Neural cell (in vitro differentiated cells): ENCODE data around the gene FGD4. TPM values are rescaled to one million over a fixed set of nuclear protein-coding genes. Genes with fewer than 3 reads are reported as not detected.

Experiments used
- H2AFZ ChIP-seq: fragments of 200-600, 300-800 bp; sonication (generic), shearing (Covaris generic); 2 replicates; pipeline ENCODE4 v1.6.0; 2014; ENCODE audit warnings: low read depth, mild to moderate bottlenecking, antibody characterized with exemption, low read length, moderate library complexity
- H3F3A ChIP-seq: fragments of 200-600 bp; shearing (Covaris generic); 2 replicates; pipeline ENCODE4 v1.6.1; 2016; ENCODE audit warnings: mild to moderate bottlenecking, moderate library complexity, mixed read lengths, antibody characterized with exemption, low read length; ENCODE audit not compliant: insufficient read depth, poor library complexity, severe bottlenecking
- H3K27ac ChIP-seq: fragments of 200-600, 300-800 bp; sonication (generic), shearing (Covaris generic); 2 replicates; pipeline ENCODE4 v1.5.1; 2014; ENCODE audit warnings: mild to moderate bottlenecking, low read length, moderate library complexity
- H3K27me3 ChIP-seq: fragments of 300-800, 200-600 bp; sonication (generic), shearing (Covaris generic); 2 replicates; pipeline ENCODE4 v1.6.0; 2014; ENCODE audit warnings: mild to moderate bottlenecking, low read depth, low read length, moderate library complexity; ENCODE audit not compliant: insufficient read depth
- H3K36me3 ChIP-seq: fragments of 300-800, 200-600 bp; sonication (generic), shearing (Covaris generic); 2 replicates; pipeline ENCODE4 v1.5.1; 2014; ENCODE audit warnings: mild to moderate bottlenecking, antibody characterized with exemption, low read length, moderate library complexity; ENCODE audit not compliant: insufficient read depth
- H3K4me2 ChIP-seq: fragments of 300-800, 200-600 bp; sonication (generic), shearing (Covaris generic); 2 replicates; pipeline ENCODE4 v1.6.0; 2014; ENCODE audit warnings: mild to moderate bottlenecking, low read length
- H3K4me3 ChIP-seq: fragments of 300-800, 200-600 bp; sonication (generic), shearing (Covaris generic); 2 replicates; pipeline ENCODE4 v1.5.1; 2014; ENCODE audit warnings: mild to moderate bottlenecking, low read length, moderate library complexity
- H3K79me2 ChIP-seq: fragments of 200-600 bp; shearing (Covaris generic); replicated peaks from 2 replicates; pipeline ENCODE4 v1.6.0; 2014; ENCODE audit warnings: mild to moderate bottlenecking, low read length, moderate library complexity; ENCODE audit not compliant: insufficient read depth
- H3K9ac ChIP-seq: fragments of 300-800, 200-600 bp; sonication (generic), shearing (Covaris generic); 2 replicates; pipeline ENCODE4 v1.6.1; 2016; ENCODE audit warnings: mild to moderate bottlenecking, low read length, mixed read lengths
- H3K9me2 ChIP-seq: fragments of 200-600 bp; shearing (Covaris generic); 2 replicates; pipeline ENCODE4 v1.6.1; 2016; ENCODE audit warnings: mild to moderate bottlenecking, low read length, mixed read lengths; ENCODE audit not compliant: insufficient read depth
- H3K9me3 ChIP-seq: fragments of 200-600, 300-800 bp; sonication (generic), shearing (Covaris generic); 2 replicates; pipeline ENCODE4 v1.6.1; 2016; ENCODE audit warnings: mild to moderate bottlenecking, mixed run types, low read length, moderate library complexity, mixed read lengths
- H4K20me1 ChIP-seq: fragments of 200-600 bp; shearing (Covaris generic); 2 replicates; pipeline ENCODE4 v1.6.1; 2016; ENCODE audit warnings: mild to moderate bottlenecking, mixed run types; ENCODE audit not compliant: insufficient read depth
- EP300 ChIP-seq: fragments of 450-650 bp; conservative IDR thresholded peaks from 2 replicates; pipeline ENCODE4 v1.6.1; 2014; ENCODE audit warnings: antibody characterized with exemption, mild to moderate bottlenecking, moderate library complexity; ENCODE audit not compliant: poor library complexity, severe bottlenecking
- EZH2 ChIP-seq: fragments of 200-600, 300-800 bp; shearing (Covaris generic), sonication (generic); IDR thresholded peaks from 2 replicates; pipeline ENCODE4 v1.6.1; 2014; ENCODE audit warnings: antibody characterized with exemption, low read length, borderline replicate concordance, mild to moderate bottlenecking; ENCODE audit not compliant: insufficient read depth, poor library complexity, severe bottlenecking
- MXI1 ChIP-seq: fragments of 450-650 bp; conservative IDR thresholded peaks from 2 replicates; pipeline ENCODE4 v1.6.1; 2014; ENCODE audit warnings: antibody characterized with exemption, mild to moderate bottlenecking; ENCODE audit not compliant: poor library complexity, severe bottlenecking
- POLR2AphosphoS5 ChIP-seq: IDR thresholded peaks from 2 replicates; pipeline ENCODE4 v1.6.1; 2012
- RAD21 ChIP-seq: fragments of 450-650 bp; conservative IDR thresholded peaks from 2 replicates; pipeline ENCODE4 v1.6.1; 2014; ENCODE audit warnings: antibody characterized with exemption, mild to moderate bottlenecking, moderate library complexity
- REST ChIP-seq: IDR thresholded peaks from 2 replicates; pipeline ENCODE4 v1.6.1; 2012; ENCODE audit warnings: borderline replicate concordance
- SMC3 ChIP-seq: fragments of 450-650 bp; conservative IDR thresholded peaks from 2 replicates; pipeline ENCODE4 v1.6.1; 2014; ENCODE audit warnings: antibody characterized with exemption, mild to moderate bottlenecking, moderate library complexity; ENCODE audit not compliant: poor library complexity
- TAF1 ChIP-seq: IDR thresholded peaks from 2 replicates; pipeline ENCODE4 v1.6.1; 2012; ENCODE audit warnings: low read depth
- polyA plus RNA-seq: library from polyadenylated mRNA; depleted of rRNA; stranded (reverse); fragments of >200 nt; gene quantifications from 2 replicates; pipeline ENCODE4 v1.2.3, GENCODE V29; 2014
- TF ChIP-seq, protein P1 (sequence below): fragments of 450-650 bp; IDR thresholded peaks from 2 replicates; pipeline ENCODE4 v1.5.1; 2014; ENCODE audit warnings: antibody characterized with exemption, mild to moderate bottlenecking, moderate library complexity; ENCODE audit not compliant: poor library complexity, severe bottlenecking

Gene FGD4
- polyA plus RNA-seq, 1 donor from 2014 or later, result 24.4 TPM

DNA sequence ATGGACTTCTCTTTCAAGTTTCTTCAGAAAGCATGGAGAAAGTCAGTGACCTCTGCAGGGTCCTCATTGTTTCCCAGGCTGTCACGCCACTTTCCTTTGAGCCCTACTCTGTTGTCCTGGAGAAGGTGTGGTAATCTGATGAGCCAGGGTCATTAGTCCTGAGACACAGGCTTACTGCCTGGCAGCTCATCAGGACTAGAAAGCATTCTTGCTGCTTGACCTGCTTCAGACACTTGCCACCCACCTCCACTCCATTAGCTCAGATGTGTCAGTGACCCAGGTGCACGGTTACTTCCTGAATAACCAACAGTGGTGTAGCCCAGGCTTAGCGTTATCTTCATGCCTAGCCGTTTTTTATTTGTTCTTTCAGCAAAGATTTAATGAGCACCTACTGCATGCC lies 93.9 kb downstream of the FGD4 start (continued):
- no peak for TF ChIP-seq EZH2

DNA sequence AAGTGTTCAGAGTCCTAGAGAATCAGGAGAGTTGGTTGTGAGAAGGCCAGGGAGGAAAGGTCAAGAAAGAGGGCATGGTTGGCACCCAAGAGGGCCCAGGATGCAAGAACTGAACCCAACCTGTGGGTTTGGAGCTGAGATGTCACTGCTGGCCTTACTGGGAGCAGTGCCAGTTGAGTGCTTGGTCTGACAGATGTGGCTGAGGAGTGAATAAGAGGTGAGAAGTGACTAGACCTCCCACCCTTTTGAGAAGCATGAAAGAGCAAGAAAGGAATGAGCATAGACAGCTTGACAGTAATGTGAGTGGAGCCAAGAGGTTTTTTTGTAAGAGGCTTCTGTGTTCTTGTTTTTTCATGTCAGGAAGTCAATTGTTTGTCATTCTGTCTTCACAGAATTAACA lies 95.3 kb downstream of the FGD4 start:
- Histone ChIP-seq H3K27ac (no peak overlapping the region), H3F3A (no peaks in the 10 kb centered on the region), H3K79me2 (no peaks in the 10 kb centered on the region)

DNA sequence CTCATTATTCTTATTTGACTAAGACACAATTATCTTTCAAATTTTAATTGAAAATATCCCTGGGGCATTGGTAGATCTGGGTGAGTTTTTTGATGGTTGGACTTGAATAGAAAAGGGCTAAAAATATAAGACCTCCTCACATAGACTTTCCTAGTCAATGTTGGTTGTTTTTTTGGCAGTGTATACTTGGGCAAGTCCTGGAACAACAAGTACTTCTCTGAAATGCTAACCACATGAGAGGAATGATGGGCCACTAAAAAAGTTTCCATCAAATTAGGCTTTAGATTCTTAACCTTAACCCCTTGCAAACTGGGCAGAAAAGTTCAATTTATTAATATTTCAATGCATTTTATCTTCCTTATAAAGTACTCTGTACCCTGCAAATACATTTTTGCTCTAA lies 97.6 kb downstream of the FGD4 start:
- Histone ChIP-seq H3K9me2 (no peaks in the 10 kb centered on the region), H3K79me2 (no peaks in the 10 kb centered on the region), H4K20me1 (no peaks in the 10 kb centered on the region), H2AFZ (no peak overlapping the region), H3F3A (no peaks in the 10 kb centered on the region), H3K27me3 (no peaks in the 10 kb centered on the region), H3K9ac (no peak overlapping the region), H3K4me2 (no peak overlapping the region), H3K9me3 (no peaks in the 10 kb centered on the region), H3K4me3 (no peak overlapping the region), H3K27ac (no peak overlapping the region), H3K36me3 (no peaks in the 10 kb centered on the region)
- no peak for TF ChIP-seq EP300
- TF ChIP-seq TAF1, result no peak
- TF ChIP-seq POLR2AphosphoS5, result no peak
- TF ChIP-seq RAD21, result no peak
- TF ChIP-seq SMC3, result no peak
- no peak for TF ChIP-seq REST
- TF ChIP-seq MXI1, result no peak
- TF ChIP-seq EZH2, result no peak

More for the DNA sequence above, 95.3 kb downstream of the FGD4 start:
- H3K9ac ChIP-seq, result no peak overlapping the region
- H3K36me3 ChIP-seq, result no peaks in the 10 kb centered on the region
- no peaks in the 10 kb centered on the region for H3K9me2 ChIP-seq
- H3K4me2 ChIP-seq, result no peak overlapping the region
- TF ChIP-seq POLR2AphosphoS5, result no peak
- TF ChIP-seq SMC3, result no peak
- no peak for TF ChIP-seq TAF1
- TF ChIP-seq, protein P1, sequence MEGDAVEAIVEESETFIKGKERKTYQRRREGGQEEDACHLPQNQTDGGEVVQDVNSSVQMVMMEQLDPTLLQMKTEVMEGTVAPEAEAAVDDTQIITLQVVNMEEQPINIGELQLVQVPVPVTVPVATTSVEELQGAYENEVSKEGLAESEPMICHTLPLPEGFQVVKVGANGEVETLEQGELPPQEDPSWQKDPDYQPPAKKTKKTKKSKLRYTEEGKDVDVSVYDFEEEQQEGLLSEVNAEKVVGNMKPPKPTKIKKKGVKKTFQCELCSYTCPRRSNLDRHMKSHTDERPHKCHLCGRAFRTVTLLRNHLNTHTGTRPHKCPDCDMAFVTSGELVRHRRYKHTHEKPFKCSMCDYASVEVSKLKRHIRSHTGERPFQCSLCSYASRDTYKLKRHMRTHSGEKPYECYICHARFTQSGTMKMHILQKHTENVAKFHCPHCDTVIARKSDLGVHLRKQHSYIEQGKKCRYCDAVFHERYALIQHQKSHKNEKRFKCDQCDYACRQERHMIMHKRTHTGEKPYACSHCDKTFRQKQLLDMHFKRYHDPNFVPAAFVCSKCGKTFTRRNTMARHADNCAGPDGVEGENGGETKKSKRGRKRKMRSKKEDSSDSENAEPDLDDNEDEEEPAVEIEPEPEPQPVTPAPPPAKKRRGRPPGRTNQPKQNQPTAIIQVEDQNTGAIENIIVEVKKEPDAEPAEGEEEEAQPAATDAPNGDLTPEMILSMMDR, result no peak
- TF ChIP-seq REST, result no peak
- no peak for TF ChIP-seq MXI1
- no peak for TF ChIP-seq RAD21
- TF ChIP-seq EP300, result no peak
- TF ChIP-seq EZH2, result no peak
- no peaks in the 10 kb centered on the region for H3K9me3 ChIP-seq
- no peak overlapping the region for H2AFZ ChIP-seq
- H3K27me3 ChIP-seq, result no peaks in the 10 kb centered on the region
- H4K20me1 ChIP-seq, result no peaks in the 10 kb centered on the region
- H3K4me3 ChIP-seq, result no peak overlapping the region
